Epithelial cell of proximal tubule (primary cell): ENCODE data around the gene P2RY1. TPM values are rescaled to one million over a fixed set of nuclear protein-coding genes. Genes with fewer than 3 reads are reported as not detected.

ENCODE experiments used
- DNase-seq: peaks from one replicate; pipeline ENCODE4 v3.0.0-alpha.2; 2011; ENCODE audit warnings: low read depth
- H3K4me3 ChIP-seq: 2 replicates; pipeline ENCODE4 v1.5.1; 2011; ENCODE audit warnings: low read depth, mild to moderate bottlenecking, low read length
- total RNA-seq: library from RNA; depleted of rRNA; stranded (reverse); fragments of >200 nt; gene quantifications from 2 replicates; pipeline ENCODE4 v1.2.3, GENCODE V29; 2015
- TF ChIP-seq, protein P1 (sequence below): conservative IDR thresholded peaks from 2 replicates; pipeline ENCODE4 v1.5.1; 2012; ENCODE audit warnings: low read depth, mild to moderate bottlenecking, low read length

Gene P2RY1
- total RNA-seq, 1 donor from 2014 or later = 0.06 TPM

DNA sequence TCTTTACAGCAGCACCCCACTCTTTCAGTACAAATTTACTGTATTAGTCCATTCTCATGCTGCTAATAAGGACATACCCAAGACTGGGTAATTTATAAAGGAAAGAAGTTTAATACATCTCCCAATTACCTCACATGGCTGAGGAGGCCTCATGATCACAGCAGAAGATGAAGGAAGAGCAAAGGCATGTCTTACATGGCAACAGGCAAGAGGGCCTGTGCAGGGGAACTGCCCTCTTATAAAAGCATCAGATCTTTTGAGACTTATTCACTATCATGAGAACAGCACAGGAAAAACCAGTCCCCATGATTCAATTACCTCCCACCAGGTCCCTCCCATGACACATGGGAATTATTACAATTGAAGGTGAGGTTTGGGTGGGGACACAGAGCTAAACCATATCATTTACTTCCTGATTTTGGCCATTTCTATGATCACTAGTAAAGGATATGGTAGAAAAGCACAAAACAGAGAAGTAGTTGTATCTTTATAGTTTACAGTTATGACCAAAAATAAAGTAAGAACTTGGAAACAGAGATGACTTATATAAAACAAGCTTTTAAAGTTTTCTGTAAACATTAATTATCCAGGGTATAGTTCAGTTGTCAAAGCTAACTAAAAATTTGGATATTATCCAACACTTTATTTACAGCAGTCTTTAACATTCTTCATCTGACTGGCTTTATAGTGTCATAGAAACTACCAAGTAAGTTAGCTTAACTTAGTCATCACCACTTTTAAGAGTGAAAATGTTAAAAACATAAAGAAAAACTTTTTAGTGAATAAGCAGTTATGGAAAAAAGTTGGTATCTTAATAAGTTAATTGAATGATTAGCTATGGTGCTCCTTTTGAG, 40.2 kb downstream of the P2RY1 start:
- no peak overlapping the region for H3K4me3 ChIP-seq
- TF ChIP-seq, protein P1, sequence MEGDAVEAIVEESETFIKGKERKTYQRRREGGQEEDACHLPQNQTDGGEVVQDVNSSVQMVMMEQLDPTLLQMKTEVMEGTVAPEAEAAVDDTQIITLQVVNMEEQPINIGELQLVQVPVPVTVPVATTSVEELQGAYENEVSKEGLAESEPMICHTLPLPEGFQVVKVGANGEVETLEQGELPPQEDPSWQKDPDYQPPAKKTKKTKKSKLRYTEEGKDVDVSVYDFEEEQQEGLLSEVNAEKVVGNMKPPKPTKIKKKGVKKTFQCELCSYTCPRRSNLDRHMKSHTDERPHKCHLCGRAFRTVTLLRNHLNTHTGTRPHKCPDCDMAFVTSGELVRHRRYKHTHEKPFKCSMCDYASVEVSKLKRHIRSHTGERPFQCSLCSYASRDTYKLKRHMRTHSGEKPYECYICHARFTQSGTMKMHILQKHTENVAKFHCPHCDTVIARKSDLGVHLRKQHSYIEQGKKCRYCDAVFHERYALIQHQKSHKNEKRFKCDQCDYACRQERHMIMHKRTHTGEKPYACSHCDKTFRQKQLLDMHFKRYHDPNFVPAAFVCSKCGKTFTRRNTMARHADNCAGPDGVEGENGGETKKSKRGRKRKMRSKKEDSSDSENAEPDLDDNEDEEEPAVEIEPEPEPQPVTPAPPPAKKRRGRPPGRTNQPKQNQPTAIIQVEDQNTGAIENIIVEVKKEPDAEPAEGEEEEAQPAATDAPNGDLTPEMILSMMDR = no peak

GRCh38 chr3:152879130-152879789, 44.3 kb downstream of the P2RY1 start:
- TF ChIP-seq, protein P1 = no peak
- no peak overlapping the region for H3K4me3 ChIP-seq
- DNase-seq = no peak

More for the DNA sequence above, 40.2 kb downstream of the P2RY1 start:
- DNase-seq = no peak

GRCh38 chr3:152879790-152880174, 44.9 kb downstream of the P2RY1 start:
- no peak overlapping the region for H3K4me3 ChIP-seq
- TF ChIP-seq, protein P1 = no peak
- no peak for DNase-seq

GRCh38 chr3:152885076-152885475, 50.1 kb downstream of the P2RY1 start:
- TF ChIP-seq, protein P1 = no peak
- no peak overlapping the region for H3K4me3 ChIP-seq
- DNase-seq = no peak
